PC-9 (cell line): ENCODE data around the gene TMEM138.

Source experiments
- CTCF ChIP-seq: fragments of 200-600 bp; sonication (generic); conservative IDR thresholded peaks from 2 replicates; pipeline ENCODE4 v1.6.1; 2017; ENCODE audit warnings: mixed run types, antibody characterized with exemption, mild to moderate bottlenecking, moderate library complexity
- EZH2 ChIP-seq: fragments of 200-600 bp; sonication (generic); IDR thresholded peaks from 2 replicates; pipeline ENCODE4 v1.8.0; 2017; ENCODE audit warnings: antibody characterized with exemption, low read depth

- TF ChIP-seq CTCF (no peak), EZH2 (no peak)
Observed at GRCh38 chr11:61356706-61357105, 5.5 kb upstream of the TMEM138 start.
